Activated T-cell treated with anti-CD3 and anti-CD28 coated beads, Interleukin-2, amount 50 U/mL, for 72 hours (primary cell): ENCODE data around the gene UBQLN3. TPM values are rescaled to one million over a fixed set of nuclear protein-coding genes. Genes with fewer than 3 reads are reported as not detected.

ENCODE experiments used
- ATAC-seq, 2 donors: fragments of 150-1000 bp; cut with Tn5 transposase; replicated peaks in 1 of 2; 2 replicates each; pipeline ENCODE4 v1.10.0; 2021; ENCODE audit warnings: moderate library complexity in 2 of 2, mild to moderate bottlenecking in 1 of 2
- DNase-seq, 2 donors: peaks; one replicate each; pipeline ENCODE4 v3.0.0; 2021 to 2022; ENCODE audit warnings: mixed read lengths in 1 of 2
- H3K27ac Mint-ChIP-seq: one replicate; pipeline ENCODE4 v1.8.0; 2022; ENCODE audit warnings: mild to moderate bottlenecking, moderate library complexity, mixed read lengths
- H3K27me3 Mint-ChIP-seq: one replicate; pipeline ENCODE4 v1.8.0; 2022; ENCODE audit warnings: low read depth, mixed read lengths
- H3K36me3 Mint-ChIP-seq, 2 donors: one replicate each; pipeline ENCODE4 v1.8.0; 2022; ENCODE audit warnings: mixed read lengths in 2 of 2, mild to moderate bottlenecking in 1 of 2; ENCODE audit not compliant: insufficient read depth in 2 of 2
- H3K4me1 Mint-ChIP-seq: one replicate; pipeline ENCODE4 v1.8.0; 2022; ENCODE audit warnings: low read depth, mixed read lengths
- H3K4me3 Mint-ChIP-seq, 2 donors: one replicate each; pipeline ENCODE4 v1.8.0; 2022; ENCODE audit warnings: mild to moderate bottlenecking in 2 of 2, mixed read lengths in 2 of 2, moderate library complexity in 2 of 2
- H3K9me3 Mint-ChIP-seq, 2 donors: one replicate each; pipeline ENCODE4 v1.8.0; 2022; ENCODE audit warnings: mixed read lengths in 2 of 2
- total RNA-seq, 2 donors: library from RNA; stranded (reverse); gene quantifications; one replicate each; pipeline ENCODE4 v1.2.3, GENCODE V29; 2022

The UBQLN3 gene
- total RNA-seq, 2 donors from 2014 or later, result not detected

DNA sequence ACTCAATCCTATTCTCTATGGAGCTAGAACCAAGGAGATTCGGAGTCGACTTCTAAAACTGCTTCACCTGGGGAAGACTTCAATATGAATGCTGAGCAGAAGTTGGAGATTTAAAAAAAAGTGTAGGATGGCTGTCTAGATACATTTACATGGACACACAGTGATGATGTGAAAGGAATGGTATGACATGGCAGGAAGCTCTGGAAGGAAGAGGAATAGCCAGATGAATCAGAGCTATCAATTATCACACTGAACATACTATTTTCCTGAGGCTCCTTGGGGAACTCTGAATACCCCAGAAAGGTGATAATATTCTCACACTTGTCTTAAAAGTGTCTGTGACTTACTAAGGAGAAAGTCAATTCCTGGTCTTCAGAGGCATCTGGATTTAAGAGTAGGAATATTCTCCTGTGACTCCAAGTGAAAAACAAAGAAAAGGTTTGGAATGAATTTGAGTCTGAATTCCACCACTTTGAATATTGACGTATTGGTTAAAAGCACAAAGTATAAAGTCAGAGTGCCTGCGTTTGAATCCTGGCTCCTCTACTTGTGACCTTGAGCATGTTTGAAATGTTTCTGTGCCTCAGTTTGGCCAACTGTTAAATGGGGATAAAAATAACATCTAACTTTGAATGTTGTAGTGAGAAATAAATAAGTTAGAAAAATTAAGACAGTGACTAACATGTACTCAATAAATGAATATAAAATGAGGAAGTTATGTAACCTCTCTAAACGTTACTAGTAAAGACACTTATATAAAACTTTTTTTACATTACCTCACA, 20.0 kb downstream of the UBQLN3 start:
- no peak for ATAC-seq
- Mint-ChIP-seq H3K4me3 (no peak overlapping the region), H3K9me3 (no peaks in the 10 kb centered on the region), H3K36me3 (no peaks in the 10 kb centered on the region), H3K27ac (no peak overlapping the region), H3K4me1 (no peaks in the 10 kb centered on the region), H3K27me3 (peaks cover 14% of the 10 kb centered on the region)
- no peak for DNase-seq

DNA sequence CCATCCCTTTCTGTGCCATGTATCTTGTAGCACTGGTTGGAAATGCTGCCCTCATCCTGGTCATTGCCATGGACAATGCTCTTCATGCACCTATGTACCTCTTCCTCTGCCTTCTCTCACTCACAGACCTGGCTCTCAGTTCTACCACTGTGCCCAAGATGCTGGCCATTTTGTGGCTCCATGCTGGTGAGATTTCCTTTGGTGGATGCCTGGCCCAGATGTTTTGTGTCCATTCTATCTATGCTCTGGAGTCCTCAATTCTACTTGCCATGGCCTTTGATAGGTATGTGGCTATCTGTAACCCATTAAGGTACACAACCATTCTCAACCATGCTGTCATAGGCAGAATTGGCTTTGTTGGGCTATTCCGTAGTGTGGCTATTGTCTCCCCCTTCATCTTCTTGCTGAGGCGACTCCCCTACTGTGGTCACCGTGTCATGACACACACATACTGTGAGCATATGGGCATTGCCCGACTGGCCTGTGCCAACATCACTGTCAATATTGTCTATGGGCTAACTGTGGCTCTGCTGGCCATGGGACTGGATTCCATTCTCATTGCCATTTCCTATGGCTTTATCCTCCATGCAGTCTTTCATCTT, 20.9 kb downstream of the UBQLN3 start:
- Mint-ChIP-seq H3K4me3 (no peak overlapping the region), H3K36me3 (no peaks in the 10 kb centered on the region), H3K9me3 (peaks cover 0 to under 1% of the 10 kb centered on the region in 2 donors), H3K27me3 (peaks cover 14% of the 10 kb centered on the region), H3K4me1 (no peaks in the 10 kb centered on the region), H3K27ac (no peak overlapping the region)
- no peak for DNase-seq
- ATAC-seq, result no peak

DNA sequence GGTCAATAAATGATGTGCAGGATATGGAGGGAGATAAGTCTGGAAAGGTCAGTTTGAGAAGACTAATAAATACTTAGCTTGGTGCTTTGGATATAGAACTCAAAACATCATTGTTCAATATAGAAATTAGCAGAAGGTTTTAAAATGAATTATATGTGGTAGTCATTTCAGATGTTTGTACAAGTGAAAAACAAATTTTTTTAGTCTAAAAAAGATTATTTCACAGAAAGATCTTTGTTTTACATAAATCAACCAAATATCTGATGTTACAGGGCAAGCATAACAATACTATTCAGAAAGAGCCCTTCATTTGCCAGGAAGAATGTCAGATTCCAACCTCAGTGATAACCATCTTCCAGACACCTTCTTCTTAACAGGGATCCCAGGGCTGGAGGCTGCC, 21.4 kb downstream of the UBQLN3 start, which contains the start of gene OR52D1:
Gene OR52D1 (plus strand): TSS at position 301 of the 400 bp plus-strand sequence. CDS start 22 bp downstream, at position 323.
- no peak within 1 kb of the TSS for H3K4me3 Mint-ChIP-seq

DNA sequence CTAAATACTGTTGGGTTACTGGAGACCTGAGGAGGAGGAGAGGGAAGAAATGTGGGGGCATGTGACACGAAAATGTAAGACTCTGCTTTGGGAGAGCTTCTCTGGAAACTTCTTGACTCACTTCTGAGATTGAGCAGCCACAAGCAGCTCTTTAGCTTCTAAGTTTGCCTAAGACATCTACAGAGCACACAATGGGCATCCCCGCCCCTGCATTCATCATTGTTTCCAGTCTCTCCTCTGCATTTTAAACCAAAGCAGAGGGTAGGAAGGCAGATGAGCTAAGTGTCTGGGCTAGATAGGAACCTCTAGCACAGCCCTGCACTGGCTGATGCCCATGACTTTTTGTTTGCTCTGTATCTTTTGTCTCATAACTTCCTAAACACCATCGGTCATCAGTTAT, 23.3 kb downstream of the UBQLN3 start:
- H3K4me1 Mint-ChIP-seq, result no peaks in the 10 kb centered on the region
- peaks cover 0 to 1% of the 10 kb centered on the region in 2 donors for H3K9me3 Mint-ChIP-seq
- no peaks in the 10 kb centered on the region for H3K36me3 Mint-ChIP-seq
- H3K27me3 Mint-ChIP-seq, result peaks cover 13% of the 10 kb centered on the region
- no peak overlapping the region for H3K4me3 Mint-ChIP-seq
- H3K27ac Mint-ChIP-seq, result no peak overlapping the region
- ATAC-seq, result peak; percentile 73 to 85
- DNase-seq, result peak; percentile 2 to 4

More for the DNA sequence above, 21.4 kb downstream of the UBQLN3 start, which contains the start of gene OR52D1:
- Mint-ChIP-seq H3K27me3 (peaks cover 14% of the 10 kb centered on the region), H3K9me3 (peaks cover 0 to 1% of the 10 kb centered on the region in 2 donors), H3K27ac (no peak within 1 kb of the TSS), H3K36me3 (no peaks in the 10 kb centered on the region), H3K4me1 (no peaks in the 10 kb centered on the region)
- DNase-seq (no peak), ATAC-seq (no peak)

DNA sequence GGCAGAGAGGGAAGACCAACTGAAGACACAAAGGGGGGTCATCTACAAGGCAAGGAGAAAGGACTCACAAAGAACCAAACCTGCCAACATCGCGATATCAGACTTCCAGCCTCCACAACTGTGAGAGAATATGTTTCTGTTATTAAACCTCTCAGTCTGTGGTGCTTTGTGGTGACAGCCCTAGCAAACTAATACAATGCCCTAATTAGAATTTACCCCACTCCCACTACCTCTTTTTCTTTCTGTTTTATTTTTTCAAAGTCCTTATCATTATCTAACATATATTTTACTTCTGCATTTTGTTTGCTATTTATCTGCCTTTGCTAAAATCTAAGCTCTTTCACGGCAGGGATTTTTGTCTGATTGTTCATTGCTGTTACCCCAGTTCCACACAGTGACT, 23.8 kb downstream of the UBQLN3 start:
- Mint-ChIP-seq H3K36me3 (no peaks in the 10 kb centered on the region), H3K27ac (no peak overlapping the region), H3K9me3 (peaks cover 0 to 1% of the 10 kb centered on the region in 2 donors), H3K4me1 (no peaks in the 10 kb centered on the region), H3K27me3 (peaks cover 9% of the 10 kb centered on the region), H3K4me3 (no peak overlapping the region)
- no peak for ATAC-seq
- DNase-seq, result no peak

DNA sequence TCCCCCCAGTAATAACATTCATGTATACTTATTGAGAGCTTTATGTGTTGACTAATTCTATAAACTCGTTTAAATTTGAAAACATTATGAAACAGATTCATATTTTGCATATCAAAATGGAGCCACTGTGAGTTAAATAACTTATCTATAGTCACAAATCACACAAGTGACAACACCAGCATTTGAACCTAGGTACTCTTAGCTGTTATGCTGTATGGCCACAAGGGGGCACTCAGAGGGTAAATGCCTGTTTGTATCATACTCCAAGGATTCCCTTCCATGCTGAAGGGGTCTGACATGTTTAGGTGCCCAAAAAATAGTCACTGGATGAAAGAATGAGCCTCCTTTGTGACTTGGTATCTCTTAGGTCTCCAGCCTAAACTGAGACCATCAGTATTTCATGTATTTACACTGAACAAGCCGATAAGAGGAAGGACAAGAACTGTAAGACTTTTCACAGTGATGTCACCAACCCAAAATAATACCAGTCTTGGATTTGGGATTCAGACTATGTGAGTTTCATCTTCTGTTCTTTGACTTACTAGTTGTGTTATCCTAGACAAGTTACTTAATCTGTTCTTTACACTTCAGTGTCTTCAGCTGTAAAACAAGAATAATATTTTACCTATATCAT, 33.5 kb downstream of the UBQLN3 start:
- H3K27ac Mint-ChIP-seq, result no peak overlapping the region
- H3K27me3 Mint-ChIP-seq, result peaks cover 20% of the 10 kb centered on the region
- ATAC-seq (peak in 1 of 2 donors; percentile 50), DNase-seq (peak; percentile 26 to 33)
- H3K36me3 Mint-ChIP-seq, result no peaks in the 10 kb centered on the region
- H3K9me3 Mint-ChIP-seq, result no peaks in the 10 kb centered on the region
- H3K4me1 Mint-ChIP-seq, result no peaks in the 10 kb centered on the region
- no peak overlapping the region for H3K4me3 Mint-ChIP-seq

DNA sequence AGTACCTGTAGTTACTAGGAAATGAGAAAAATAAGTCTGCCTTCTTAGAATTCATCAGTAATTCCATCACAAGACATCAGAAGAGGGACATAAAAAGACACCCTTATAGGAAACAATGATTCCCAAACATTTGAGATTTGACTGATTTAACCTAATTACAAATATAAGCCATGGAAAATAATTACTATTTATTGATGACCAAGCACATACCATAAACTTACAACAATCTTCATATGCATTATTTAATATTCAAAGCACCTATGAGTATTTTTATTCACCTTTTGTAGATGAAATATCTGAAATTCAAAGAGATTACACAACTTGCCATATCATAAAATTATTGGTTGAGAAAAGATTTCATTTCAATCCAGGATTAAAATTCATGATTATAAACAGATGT, 35.8 kb downstream of the UBQLN3 start:
- no peaks in the 10 kb centered on the region for H3K4me1 Mint-ChIP-seq
- no peaks in the 10 kb centered on the region for H3K9me3 Mint-ChIP-seq
- DNase-seq (no peak), ATAC-seq (no peak)
- no peak overlapping the region for H3K27ac Mint-ChIP-seq
- H3K4me3 Mint-ChIP-seq, result no peak overlapping the region
- H3K27me3 Mint-ChIP-seq, result peaks cover 23% of the 10 kb centered on the region
- H3K36me3 Mint-ChIP-seq, result no peaks in the 10 kb centered on the region

DNA sequence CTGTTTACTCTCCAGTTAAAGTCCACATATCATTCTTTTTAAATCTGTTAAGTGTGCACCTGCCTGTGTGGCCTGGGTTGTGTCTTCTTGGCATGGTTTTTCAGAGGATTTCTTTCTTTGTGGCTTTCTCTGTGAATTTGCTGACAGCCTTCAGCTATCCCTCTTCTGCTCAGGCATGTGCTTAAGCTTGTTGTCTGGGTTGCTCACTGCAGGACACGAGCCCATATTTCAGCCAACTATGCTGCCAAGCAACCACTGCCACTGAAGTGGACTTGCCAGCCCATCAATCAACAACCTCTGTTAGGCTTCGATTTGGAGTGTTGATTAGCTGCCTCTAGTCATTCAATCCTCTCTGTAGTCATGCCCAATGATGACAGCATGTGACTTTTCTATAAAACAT, 42.2 kb downstream of the UBQLN3 start:
- H3K27me3 Mint-ChIP-seq, result peaks cover 11% of the 10 kb centered on the region
- no peak overlapping the region for H3K27ac Mint-ChIP-seq
- H3K36me3 Mint-ChIP-seq, result no peaks in the 10 kb centered on the region
- ATAC-seq (no peak), DNase-seq (no peak)
- H3K4me3 Mint-ChIP-seq, result no peak overlapping the region
- no peaks in the 10 kb centered on the region for H3K4me1 Mint-ChIP-seq
- H3K9me3 Mint-ChIP-seq, result no peaks in the 10 kb centered on the region

DNA sequence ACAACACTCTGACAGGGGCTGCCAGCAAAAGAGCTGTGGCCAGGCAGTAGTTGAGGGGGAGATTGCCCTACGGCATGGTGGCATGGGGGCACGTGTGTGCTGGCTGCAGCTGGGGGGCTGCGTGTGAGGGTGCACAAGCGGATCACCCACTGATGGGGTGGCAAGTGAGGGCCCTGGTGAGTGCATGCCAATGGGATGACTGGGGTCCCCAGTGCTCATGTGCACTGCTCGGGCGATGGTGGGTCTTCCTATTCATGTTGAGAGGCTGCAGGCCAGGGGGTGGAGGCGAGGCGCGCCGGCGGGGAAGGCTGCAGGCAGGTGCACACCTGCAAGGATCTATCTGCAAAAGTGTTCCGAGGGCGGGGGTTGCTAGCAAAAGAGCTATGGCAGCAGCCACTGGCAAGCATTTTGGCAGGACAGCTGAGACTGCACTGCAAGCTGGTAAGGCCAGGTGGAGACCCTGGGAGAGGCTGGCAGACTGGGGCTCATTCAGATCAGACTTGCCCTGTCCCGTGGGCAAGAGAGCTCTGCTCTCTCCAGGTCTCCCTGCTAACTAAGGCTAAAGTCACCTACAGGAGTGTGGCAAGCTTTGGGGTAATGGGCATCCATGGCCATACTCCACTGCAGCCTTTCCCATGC, 48.7 kb downstream of the UBQLN3 start:
- ATAC-seq, result no peak
- Mint-ChIP-seq H3K27me3 (no peaks in the 10 kb centered on the region), H3K36me3 (no peaks in the 10 kb centered on the region), H3K4me1 (no peaks in the 10 kb centered on the region), H3K27ac (no peak overlapping the region), H3K9me3 (no peaks in the 10 kb centered on the region), H3K4me3 (no peak overlapping the region)
- DNase-seq, result no peak

Other genes starting within 250 kb of the UBQLN3 start
- gene HBE1, start 240.0 kb downstream of the UBQLN3 start, total RNA-seq, result not detected
- not detected for gene OR51B4, start 208.0 kb downstream of the UBQLN3 start, total RNA-seq
- gene OR51B2, start 185.7 kb downstream of the UBQLN3 start, total RNA-seq, result not detected
- gene OR51B5, start 166.4 kb downstream of the UBQLN3 start, total RNA-seq, result under 1 TPM in 1 of 2 donors, not detected in 1; 0.30 TPM
- gene OR51B6, start 158.4 kb downstream of the UBQLN3 start, total RNA-seq, result not detected
- gene OR51M1, start 126.1 kb downstream of the UBQLN3 start, total RNA-seq, result not detected
- not detected for gene OR51Q1, start 87.8 kb downstream of the UBQLN3 start, total RNA-seq
- gene OR51I1, start 68.4 kb downstream of the UBQLN3 start, total RNA-seq, result not detected
- not detected for gene OR51I2, start 60.6 kb downstream of the UBQLN3 start, total RNA-seq
- gene OR52D1, start 21.3 kb downstream of the UBQLN3 start, total RNA-seq, result not detected
- gene UBQLNL, start 6.7 kb upstream of the UBQLN3 start, total RNA-seq, result under 1 TPM in 1 of 2 donors, not detected in 1; 0.30 TPM
- gene OR52H1, start 38.6 kb upstream of the UBQLN3 start, total RNA-seq, result not detected
- gene OR52B6, start 70.9 kb upstream of the UBQLN3 start, total RNA-seq, result not detected
- 1 to 10 TPM in 1 of 2 donors, not detected in 1; 1.6 TPM for gene TRIM6, start 86.7 kb upstream of the UBQLN3 start, total RNA-seq
- gene TRIM34, start 115.0 kb upstream of the UBQLN3 start, total RNA-seq, result 10 to 100 TPM in 1 of 2 donors, 1 to 10 TPM in 1; 9.0 to 10.7 TPM
- 10 to 100 TPM; 12.9 to 19.4 TPM for gene TRIM5, start 175.1 kb upstream of the UBQLN3 start, total RNA-seq
- gene TRIM22, start 179.8 kb upstream of the UBQLN3 start, total RNA-seq, result 100 to 1,000 TPM; 159 to 180 TPM
- gene OR56B1, start 226.5 kb upstream of the UBQLN3 start, total RNA-seq, result under 1 TPM; 0.24 to 0.56 TPM
- gene OR52N4, start 244.3 kb upstream of the UBQLN3 start, total RNA-seq, result 1 to 10 TPM; 1.4 to 2.4 TPM